ENCODE measurements around the gene MOB4. TPM values are rescaled to one million over a fixed set of nuclear protein-coding genes. Genes with fewer than 3 reads are reported as not detected.

MOB4 gene
- polyA plus RNA-seq, 1 of the 3 experiments (the other 2 are of a cell fraction), result 22.0 TPM

DNA sequence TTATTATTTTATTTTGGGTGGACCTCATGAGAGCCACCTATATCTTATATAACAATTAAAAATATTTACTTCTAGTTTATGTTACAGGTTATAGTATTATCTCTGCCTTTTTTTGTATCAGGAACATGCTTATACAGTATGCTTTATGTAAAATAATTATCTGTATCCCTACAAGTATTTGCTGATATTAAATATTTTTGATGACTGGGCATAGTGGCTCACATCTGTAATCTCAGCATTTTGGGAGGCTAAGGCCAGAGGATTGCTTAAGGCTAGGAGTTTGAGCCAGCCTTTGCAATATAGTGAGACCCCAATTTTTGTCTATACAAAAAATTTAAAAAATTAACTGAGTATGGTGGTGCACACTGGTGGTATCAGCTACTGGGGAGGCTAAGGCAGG, 39.6 kb downstream of the MOB4 start (continued):
- no peak for TF ChIP-seq RFX5 (IDR thresholded peaks at IDR 0.05; ENCODE audit: low read length)

GRCh38 chr2:197556456-197556855, 40.6 kb downstream of the MOB4 start:
- H4K20me1 ChIP-seq (ENCODE audit: insufficient read depth), result no peaks in the 10 kb centered on the region
- no peak overlapping the region; a peak in 1 of 4 replicates for H3K27ac ChIP-seq (ENCODE audit: low read depth in 2 of 2, low read length in 1 of 2)

GRCh38 chr2:197558393-197558792, 42.5 kb downstream of the MOB4 start:
- Histone ChIP-seq H3K9ac (no peak overlapping the region), H3K27ac (ENCODE audit: low read depth in 2 of 2, low read length in 1 of 2) (no peak overlapping the region), H3F3A (replicated peaks; ENCODE audit: insufficient read depth) (no peaks in the 10 kb centered on the region), H3K36me3 (replicated peaks in 1 of 2; ENCODE audit: control insufficient read depth in 1 of 2, insufficient read depth in 2 of 2, low read length in 1 of 2) (peaks cover 8 to 51% of the 10 kb centered on the region in 2 experiments), H4K20me1 (ENCODE audit: insufficient read depth) (no peaks in the 10 kb centered on the region), H3K79me2 (ENCODE audit: insufficient read depth) (no peaks in the 10 kb centered on the region), H3K9me2 (no peaks in the 10 kb centered on the region), H3K4me1 (ENCODE audit: control insufficient read depth in 1 of 2, insufficient read depth in 2 of 2, low read depth in 1 of 2, low read length in 1 of 2) (0 out of 4 replicates have a peak, but pooled peaks cover 0 to 4% of the 10 kb centered on the region in 2 experiments), H2AFZ (ENCODE audit: low read depth) (no peak overlapping the region), H3K4me3 (ENCODE audit: low read depth in 2 of 2, low read length in 1 of 2) (no peak overlapping the region), H3K4me2 (no peak overlapping the region), H3K27me3 (ENCODE audit: insufficient read depth) (no peaks in the 10 kb centered on the region), H3K9me3 (no peaks in the 10 kb centered on the region)
- ChIA-PET POLR2A (no interaction called here), CTCF (no interaction called here)
- no peak for DNase-seq
- 96% methylated on average over 3 of the region's 3 CpGs for WGBS (ENCODE audit: low lambda C conversion rate)
- no peak for TF ChIP-seq RCOR1 (IDR thresholded peaks at IDR 0.05; ENCODE audit: low read length)
- TF ChIP-seq TCF12 (IDR thresholded peaks at IDR 0.05), result no peak
- TF ChIP-seq, protein P1, sequence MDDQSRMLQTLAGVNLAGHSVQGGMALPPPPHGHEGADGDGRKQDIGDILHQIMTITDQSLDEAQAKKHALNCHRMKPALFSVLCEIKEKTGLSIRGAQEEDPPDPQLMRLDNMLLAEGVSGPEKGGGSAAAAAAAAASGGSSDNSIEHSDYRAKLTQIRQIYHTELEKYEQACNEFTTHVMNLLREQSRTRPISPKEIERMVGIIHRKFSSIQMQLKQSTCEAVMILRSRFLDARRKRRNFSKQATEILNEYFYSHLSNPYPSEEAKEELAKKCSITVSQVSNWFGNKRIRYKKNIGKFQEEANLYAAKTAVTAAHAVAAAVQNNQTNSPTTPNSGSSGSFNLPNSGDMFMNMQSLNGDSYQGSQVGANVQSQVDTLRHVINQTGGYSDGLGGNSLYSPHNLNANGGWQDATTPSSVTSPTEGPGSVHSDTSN (IDR thresholded peaks at IDR 0.05), result no peak
- no peak for TF ChIP-seq RXRA (IDR thresholded peaks at IDR 0.05; ENCODE audit: borderline replicate concordance, low read depth)
- no peak for TF ChIP-seq GABPA (IDR thresholded peaks at IDR 0.05; ENCODE audit: low read depth)
- no peak for TF ChIP-seq CHD2 (IDR thresholded peaks at IDR 0.05; ENCODE audit: low read length, partially characterized antibody)
- TF ChIP-seq, protein P2, sequence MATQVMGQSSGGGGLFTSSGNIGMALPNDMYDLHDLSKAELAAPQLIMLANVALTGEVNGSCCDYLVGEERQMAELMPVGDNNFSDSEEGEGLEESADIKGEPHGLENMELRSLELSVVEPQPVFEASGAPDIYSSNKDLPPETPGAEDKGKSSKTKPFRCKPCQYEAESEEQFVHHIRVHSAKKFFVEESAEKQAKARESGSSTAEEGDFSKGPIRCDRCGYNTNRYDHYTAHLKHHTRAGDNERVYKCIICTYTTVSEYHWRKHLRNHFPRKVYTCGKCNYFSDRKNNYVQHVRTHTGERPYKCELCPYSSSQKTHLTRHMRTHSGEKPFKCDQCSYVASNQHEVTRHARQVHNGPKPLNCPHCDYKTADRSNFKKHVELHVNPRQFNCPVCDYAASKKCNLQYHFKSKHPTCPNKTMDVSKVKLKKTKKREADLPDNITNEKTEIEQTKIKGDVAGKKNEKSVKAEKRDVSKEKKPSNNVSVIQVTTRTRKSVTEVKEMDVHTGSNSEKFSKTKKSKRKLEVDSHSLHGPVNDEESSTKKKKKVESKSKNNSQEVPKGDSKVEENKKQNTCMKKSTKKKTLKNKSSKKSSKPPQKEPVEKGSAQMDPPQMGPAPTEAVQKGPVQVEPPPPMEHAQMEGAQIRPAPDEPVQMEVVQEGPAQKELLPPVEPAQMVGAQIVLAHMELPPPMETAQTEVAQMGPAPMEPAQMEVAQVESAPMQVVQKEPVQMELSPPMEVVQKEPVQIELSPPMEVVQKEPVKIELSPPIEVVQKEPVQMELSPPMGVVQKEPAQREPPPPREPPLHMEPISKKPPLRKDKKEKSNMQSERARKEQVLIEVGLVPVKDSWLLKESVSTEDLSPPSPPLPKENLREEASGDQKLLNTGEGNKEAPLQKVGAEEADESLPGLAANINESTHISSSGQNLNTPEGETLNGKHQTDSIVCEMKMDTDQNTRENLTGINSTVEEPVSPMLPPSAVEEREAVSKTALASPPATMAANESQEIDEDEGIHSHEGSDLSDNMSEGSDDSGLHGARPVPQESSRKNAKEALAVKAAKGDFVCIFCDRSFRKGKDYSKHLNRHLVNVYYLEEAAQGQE (IDR thresholded peaks at IDR 0.05; ENCODE audit: low read depth, low read length), result no peak

More at GRCh38 chr2:197556456-197556855, 40.6 kb downstream of the MOB4 start:
- Histone ChIP-seq H3K9me3 (no peaks in the 10 kb centered on the region), H3K27me3 (ENCODE audit: insufficient read depth) (no peaks in the 10 kb centered on the region), H3K9ac (no peak overlapping the region), H3K79me2 (ENCODE audit: insufficient read depth) (peaks cover 3% of the 10 kb centered on the region; the same call in 1 of the 2 replicates), H2AFZ (ENCODE audit: low read depth) (no peak overlapping the region), H3K4me3 (ENCODE audit: low read depth in 2 of 2, low read length in 1 of 2) (no peak overlapping the region), H3K4me2 (no peak overlapping the region), H3K4me1 (ENCODE audit: control insufficient read depth in 1 of 2, insufficient read depth in 2 of 2, low read depth in 1 of 2, low read length in 1 of 2) (0 out of 4 replicates have a peak, but pooled peaks cover 0 to 4% of the 10 kb centered on the region in 2 experiments), H3K36me3 (replicated peaks in 1 of 2; ENCODE audit: control insufficient read depth in 1 of 2, insufficient read depth in 2 of 2, low read length in 1 of 2) (peaks cover 16 to 63% of the 10 kb centered on the region in 2 experiments), H3K9me2 (no peaks in the 10 kb centered on the region), H3F3A (replicated peaks; ENCODE audit: insufficient read depth) (peaks cover 4% of the 10 kb centered on the region)
- ChIA-PET CTCF (no interaction called here), POLR2A (no interaction called here)
- TF ChIP-seq, protein P3, sequence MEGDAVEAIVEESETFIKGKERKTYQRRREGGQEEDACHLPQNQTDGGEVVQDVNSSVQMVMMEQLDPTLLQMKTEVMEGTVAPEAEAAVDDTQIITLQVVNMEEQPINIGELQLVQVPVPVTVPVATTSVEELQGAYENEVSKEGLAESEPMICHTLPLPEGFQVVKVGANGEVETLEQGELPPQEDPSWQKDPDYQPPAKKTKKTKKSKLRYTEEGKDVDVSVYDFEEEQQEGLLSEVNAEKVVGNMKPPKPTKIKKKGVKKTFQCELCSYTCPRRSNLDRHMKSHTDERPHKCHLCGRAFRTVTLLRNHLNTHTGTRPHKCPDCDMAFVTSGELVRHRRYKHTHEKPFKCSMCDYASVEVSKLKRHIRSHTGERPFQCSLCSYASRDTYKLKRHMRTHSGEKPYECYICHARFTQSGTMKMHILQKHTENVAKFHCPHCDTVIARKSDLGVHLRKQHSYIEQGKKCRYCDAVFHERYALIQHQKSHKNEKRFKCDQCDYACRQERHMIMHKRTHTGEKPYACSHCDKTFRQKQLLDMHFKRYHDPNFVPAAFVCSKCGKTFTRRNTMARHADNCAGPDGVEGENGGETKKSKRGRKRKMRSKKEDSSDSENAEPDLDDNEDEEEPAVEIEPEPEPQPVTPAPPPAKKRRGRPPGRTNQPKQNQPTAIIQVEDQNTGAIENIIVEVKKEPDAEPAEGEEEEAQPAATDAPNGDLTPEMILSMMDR (IDR thresholded peaks at IDR 0.05), result no peak
- TF ChIP-seq GATA2 (CRISPR knock-in tag; IDR thresholded peaks at IDR 0.05) (no peak), MXI1 (IDR thresholded peaks at IDR 0.05; ENCODE audit: low read depth, low read length) (no peak), FOXM1 (IDR thresholded peaks at IDR 0.05; ENCODE audit: low read depth) (no peak), NRF1 (IDR thresholded peaks at IDR 0.05; ENCODE audit: low read depth, low read length) (no peak), POLR2AphosphoS5 (IDR thresholded peaks at IDR 0.05; ENCODE audit: low read depth, low read length) (no peak), EZH2phosphoT487 (IDR thresholded peaks at IDR 0.05; ENCODE audit: borderline replicate concordance, low read depth) (no peak), RAD21 (IDR thresholded peaks at IDR 0.05; ENCODE audit: low read length) (no peak), RCOR1 (IDR thresholded peaks at IDR 0.05; ENCODE audit: low read length) (no peak), USF2 (IDR thresholded peaks at IDR 0.05; ENCODE audit: borderline replicate concordance, low read depth, low read length) (no peak)
- TF ChIP-seq, protein P1 (IDR thresholded peaks at IDR 0.05), result no peak
- no peak for DNase-seq
- 90% methylated on average over 1 of the region's 1 CpG for WGBS (ENCODE audit: low lambda C conversion rate)
